Erythroblast (primary cell): ENCODE data around the gene ITGB1BP2.
A peak's percentile ranks its signal among the peaks of the same experiment; 100 is the strongest.
"Not testable (repeated sequence)": the region's sequence is repeated elsewhere in the genome, so short reads cannot be mapped to it uniquely, and the experiment has no call there.

Experiments
- DNase-seq, 2 experiments: peaks; one replicate each; lab custom pipeline; 2025; lab: John Stamatoyannopoulos, UW
- GATA1 ChIP-seq: IDR thresholded peaks from 2 replicates; pipeline ENCODE4 v1.6.1; 2011; ENCODE audit warnings: low read depth, mild to moderate bottlenecking, control low read depth, low read length, moderate library complexity
- POLR2A ChIP-seq: IDR thresholded peaks from 2 replicates; pipeline ENCODE4 v1.6.1; 2011; ENCODE audit warnings: mild to moderate bottlenecking, low read length

Gene ITGB1BP2

DNA sequence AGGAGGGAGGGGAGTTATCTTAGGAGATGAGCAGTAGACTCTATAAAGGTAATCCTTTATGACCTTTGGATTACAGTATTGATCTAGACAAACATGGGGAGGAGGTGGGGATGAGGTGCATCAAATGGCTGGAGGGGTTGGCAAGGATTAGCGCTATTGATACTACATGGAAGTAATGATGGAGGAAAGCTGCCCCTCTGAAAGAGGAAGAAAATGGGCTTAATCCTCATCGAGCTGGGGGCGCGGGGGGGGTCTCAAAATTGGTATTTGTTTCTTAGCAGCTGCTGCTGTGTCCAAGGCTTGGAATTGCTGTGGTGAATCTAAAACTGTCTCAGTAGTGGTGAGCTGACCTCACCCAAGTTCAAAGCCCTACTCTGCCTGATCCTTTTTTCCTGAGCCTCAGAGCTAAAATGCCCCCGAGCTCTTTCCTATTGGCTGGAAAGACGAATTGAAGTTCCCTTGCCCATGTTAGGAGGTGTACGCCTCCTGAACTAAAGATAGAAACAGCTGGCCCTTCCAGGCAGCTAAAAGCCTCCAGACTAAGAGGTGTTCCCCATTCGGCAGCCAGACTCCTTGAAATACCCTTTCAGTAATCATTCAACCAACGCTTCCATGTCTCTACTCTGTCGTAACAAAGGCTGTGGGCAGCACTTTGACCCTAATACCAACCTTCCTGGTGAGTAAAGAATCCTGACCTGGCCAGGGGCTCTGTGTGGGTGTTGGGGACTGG lies at the start of gene ITGB1BP2:
ITGB1BP2 (plus strand) TSS at position 556 of the 730 bp plus-strand sequence; CDS start at position 613, 57 bp downstream.
- TF ChIP-seq GATA1 (no peak), POLR2A (peak; percentile 9)
- DNase-seq = no peak

DNA sequence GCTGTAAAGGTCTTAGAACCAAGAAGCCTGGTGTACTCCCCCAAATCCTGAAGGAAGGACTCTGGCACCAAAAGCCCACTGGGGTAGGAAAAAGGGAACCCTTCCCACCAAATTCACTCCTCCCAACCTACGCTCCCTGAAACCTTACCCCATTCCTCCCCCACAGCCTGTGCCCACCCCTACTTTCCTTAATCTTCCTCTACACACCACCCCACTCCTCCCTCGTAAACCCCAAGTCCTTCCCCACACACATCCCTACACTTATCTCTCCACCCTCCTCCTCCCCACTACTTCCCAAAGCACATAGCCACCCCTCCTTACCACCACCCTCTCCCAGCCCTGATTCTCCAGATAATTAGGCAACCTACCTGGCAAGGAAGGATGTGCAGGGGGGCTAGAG lies 49.3 kb upstream of the ITGB1BP2 start:
- peak in 1 of 2 experiments; percentile 12 for DNase-seq
- no peak for TF ChIP-seq POLR2A
- no peak for TF ChIP-seq GATA1

GRCh38 chrX:71253253-71254091 lies 48.1 kb upstream of the ITGB1BP2 start:
- no peak for TF ChIP-seq POLR2A
- no peak for TF ChIP-seq GATA1

DNA sequence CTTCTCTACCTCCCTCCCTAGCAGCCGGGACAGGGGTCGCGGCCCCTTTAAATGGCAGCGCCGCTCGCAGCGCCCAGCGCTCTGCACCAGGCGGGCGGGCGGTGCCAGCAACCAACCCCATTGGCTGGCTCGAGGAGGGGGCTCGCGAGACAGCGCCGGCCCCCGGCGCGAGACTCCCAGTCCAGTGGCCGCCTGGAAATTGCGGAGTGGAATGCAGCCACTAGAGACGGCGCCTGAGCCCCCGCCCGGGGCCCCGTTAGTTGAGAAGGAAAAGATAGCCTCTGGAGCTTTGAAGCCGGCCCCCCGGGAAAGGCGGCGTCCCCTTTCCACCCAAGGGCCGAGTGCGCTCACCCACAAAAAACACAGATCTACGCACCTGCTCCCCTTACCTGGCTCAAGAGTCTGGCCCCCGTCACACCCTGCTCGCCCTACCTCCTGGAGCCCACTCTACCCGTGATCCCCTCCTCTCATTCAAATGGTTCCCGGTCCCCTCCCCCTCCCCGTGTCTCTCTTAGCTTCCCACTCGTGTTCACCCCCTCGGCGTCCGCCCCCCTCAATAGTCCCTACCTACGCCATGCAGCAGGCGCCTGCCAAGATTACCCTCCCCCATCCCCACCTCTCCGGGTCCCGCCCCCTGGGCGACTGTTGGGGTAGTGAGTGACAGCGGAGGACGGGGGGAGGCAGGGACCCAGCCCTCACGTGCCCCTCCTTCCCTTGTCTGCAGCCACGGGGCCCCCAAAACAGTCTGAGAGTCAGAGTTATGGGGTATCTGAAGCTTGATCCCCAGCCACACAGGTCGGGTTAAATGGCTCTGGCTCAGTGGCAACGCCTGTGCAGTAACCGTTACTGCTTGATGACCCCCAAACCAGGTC lies 47.2 kb upstream of the ITGB1BP2 start, which contains the start of gene ZMYM3:
ZMYM3 (minus strand) TSS at position 49 of the 872 bp plus-strand sequence. CDS start 885 bp downstream, outside the sequence.
- TF ChIP-seq GATA1 = no peak
- peak; percentile 31 for TF ChIP-seq POLR2A
- peak; percentile 87 to 88 for DNase-seq

More at GRCh38 chrX:71253253-71254091, 48.1 kb upstream of the ITGB1BP2 start:
- DNase-seq = peak; percentile 64 to 67

DNA sequence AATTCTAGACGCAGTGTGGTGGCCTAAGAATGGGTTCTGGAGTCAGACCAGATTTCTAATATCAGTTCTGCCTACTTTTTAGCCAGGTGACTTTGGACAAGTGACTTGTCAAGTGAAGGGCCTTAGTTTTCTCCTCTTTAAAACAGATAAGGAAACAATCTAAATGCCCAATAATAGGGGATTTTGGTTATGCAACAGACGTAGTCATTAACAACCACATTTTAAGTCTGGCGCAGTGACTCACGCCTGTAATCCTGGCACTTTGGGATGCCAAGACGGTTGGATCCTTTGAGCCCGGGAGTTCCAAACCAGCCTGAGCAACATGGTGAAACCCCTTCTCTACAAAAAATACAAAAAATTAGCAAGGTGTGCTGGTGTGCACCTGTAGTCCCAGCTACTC lies 45.5 kb upstream of the ITGB1BP2 start:
- no peak for DNase-seq
- TF ChIP-seq GATA1 (no peak), POLR2A (no peak)

DNA sequence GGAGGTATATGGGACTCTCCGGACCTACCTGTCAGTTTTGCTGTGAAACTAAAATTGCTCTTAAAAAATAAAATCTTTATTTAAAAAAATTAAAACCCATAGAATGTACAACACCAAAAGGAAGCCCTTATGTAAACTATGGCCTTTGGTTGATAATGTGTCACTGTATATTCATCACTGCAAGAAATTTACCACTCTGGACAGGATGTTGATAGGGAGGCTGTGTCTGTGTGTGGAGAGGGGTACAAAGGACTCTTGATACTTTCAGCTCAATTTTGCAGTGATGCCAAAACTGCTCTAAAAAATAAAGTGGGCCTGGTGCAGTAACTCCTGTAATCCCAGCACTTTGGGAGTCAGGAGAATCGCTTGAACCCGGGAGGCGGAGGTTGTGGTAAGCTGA lies 44.7 kb upstream of the ITGB1BP2 start:
- TF ChIP-seq GATA1 = no peak
- TF ChIP-seq POLR2A = no peak
- DNase-seq = no peak

DNA sequence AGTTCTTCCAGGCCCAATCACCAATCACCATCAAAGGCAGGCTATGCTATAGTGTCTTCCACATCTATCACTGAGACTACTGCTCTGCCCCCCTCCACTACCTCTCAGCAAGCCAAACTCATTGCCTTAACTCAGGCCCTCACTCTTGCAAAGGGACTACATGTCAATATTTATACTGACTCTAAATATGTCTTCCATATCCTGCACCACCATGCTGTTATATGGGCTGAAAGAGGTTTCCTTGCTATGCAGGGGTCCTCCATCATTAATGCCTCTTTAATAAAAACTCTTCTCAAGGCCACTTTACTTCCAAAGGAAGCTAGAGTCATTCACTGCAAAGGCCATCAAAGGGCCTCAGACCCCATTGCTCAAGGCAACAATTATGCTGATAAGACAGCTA lies 32.9 kb upstream of the ITGB1BP2 start:
- not testable (repeated sequence) for DNase-seq

DNA sequence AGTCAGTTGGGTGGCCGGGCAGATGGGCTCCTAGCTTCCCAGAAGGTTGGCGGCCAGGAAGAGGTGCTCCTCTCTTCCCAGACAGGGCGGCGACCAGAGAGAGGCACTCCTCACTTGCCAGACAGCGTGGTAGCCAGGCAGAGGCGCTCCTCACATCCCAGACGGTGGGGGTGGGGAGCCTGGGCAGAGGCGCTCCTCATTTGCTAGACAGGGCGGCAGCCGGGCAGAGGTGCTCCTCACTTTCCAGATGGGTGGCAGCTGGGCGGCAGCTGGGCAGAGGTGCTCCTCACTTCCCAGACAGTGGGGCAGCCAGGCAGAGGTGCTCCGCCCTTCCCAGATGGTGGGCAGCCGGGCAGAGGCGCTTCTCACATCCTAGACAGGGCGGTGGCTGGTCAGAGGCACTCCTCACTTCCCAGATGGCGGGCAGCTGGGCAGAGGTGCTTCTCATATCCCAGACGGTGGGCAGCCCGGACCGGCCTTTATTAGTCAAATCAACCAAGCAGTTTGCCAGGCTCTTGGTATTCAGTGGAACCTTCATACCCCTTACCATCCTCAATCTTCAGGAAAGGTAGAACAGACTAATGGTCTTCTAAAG lies 31.7 kb upstream of the ITGB1BP2 start:
- TF ChIP-seq POLR2A = no peak
- TF ChIP-seq GATA1 = no peak
- no peak for DNase-seq

GRCh38 chrX:71272313-71272712 lies 29.2 kb upstream of the ITGB1BP2 start:
- not testable (repeated sequence) for DNase-seq

GRCh38 chrX:71281300-71281699 lies 20.2 kb upstream of the ITGB1BP2 start:
- DNase-seq = not testable (repeated sequence)

DNA sequence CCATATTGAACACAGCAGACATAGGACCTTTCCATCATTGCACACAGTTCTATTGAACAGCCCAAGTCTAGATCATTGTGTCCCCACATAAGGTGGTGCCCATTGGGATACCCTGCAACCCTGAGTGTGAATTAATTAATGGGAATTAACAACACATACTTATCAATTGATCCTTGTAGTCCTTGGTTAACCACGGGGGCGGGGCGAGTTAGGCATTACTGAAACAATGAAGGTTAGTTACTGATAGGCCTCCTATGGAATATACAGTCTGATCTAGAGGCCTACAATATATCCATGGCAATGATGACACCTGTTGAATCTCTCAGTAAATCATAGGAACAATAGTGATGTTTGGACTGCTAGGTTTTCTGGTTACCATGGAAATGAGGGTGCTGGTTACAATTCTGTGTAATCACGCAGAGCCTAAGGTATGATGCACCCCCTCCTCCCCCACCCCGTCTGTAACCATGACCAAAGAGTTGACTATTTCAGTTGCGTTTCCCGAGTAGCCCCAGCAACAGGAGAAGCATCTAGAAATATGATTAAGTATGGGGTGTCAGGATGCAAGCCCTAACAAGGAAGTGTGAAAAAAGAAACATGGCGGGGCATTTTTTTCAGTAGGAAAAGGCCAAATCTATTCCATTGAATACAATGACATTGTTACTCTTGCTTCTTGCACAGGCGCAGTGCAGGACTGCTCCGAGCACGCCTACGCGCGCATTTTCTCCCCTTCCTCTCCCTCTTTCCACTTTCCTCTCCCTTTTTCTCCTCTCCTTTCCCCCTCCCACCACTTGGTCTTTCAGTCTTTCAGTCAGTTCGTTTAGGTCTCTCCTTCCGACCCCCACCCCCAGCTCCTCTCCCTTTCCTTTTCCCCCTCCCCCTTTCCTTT lies 18.8 kb upstream of the ITGB1BP2 start:
- no peak for DNase-seq
- TF ChIP-seq POLR2A (no peak), GATA1 (no peak)

DNA sequence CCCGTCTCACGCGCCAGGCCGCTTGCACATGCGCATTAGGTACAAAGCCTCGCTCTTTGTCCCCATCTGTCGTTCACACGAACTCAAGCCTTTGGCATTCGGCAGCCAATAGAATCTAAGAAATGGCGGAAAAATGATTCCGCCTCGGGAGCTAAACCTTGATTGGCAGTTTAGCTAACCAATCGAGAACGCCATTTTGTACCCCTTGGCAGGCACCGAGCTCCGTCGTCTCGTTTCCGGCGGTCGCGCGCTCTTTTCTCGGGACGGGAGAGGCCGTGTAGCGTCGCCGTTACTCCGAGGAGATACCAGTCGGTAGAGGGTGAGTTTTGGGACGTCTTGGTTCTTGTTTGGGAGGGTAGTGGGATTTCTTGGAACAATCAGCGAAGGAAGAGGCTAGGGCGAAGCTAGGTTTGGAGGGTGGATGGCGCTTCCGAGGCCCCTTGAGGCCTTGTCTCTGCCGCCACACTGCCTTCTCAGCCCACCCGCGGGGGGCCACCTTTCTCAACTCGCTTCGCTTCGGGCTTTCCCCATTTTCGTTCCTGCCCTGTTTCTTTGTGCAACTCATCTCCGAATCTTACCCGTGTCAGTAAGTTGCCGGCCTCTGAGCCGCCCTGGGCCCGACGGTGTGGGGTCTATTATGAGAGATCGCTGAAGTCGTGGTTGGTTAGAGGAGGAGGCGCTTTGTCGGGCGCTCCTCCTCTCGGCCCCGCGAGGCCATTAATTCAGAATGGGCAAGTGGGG lies 18.0 kb upstream of the ITGB1BP2 start, which contains the start of gene NONO:
NONO (plus strand) TSS at position 233 of the 741 bp plus-strand sequence. CDS start 7,003 bp downstream, outside the sequence.
- TF ChIP-seq POLR2A (peak; percentile 86), GATA1 (no peak)
- peak; percentile 98 to 99 for DNase-seq
